GM21619 (cell line): ENCODE data around the gene NEGR1.

Experiments
- ATAC-seq: cut with Tn5 transposase; IDR thresholded peaks from one replicate; pipeline ENCODE4 v1.9.1; 2021; ENCODE audit not compliant: unreplicated experiment

NEGR1 gene

GRCh38 chr1:71788113-71788512 lies 494.2 kb downstream of the NEGR1 start:
- no peak for ATAC-seq

GRCh38 chr1:71787699-71788098 lies 494.6 kb downstream of the NEGR1 start:
- no peak for ATAC-seq

- ATAC-seq: no peak
These were observed 496.1 kb downstream of the NEGR1 start for GRCh38 chr1:71786218-71786617.

GRCh38 chr1:71785450-71785849 lies 496.9 kb downstream of the NEGR1 start:
- no peak for ATAC-seq

GRCh38 chr1:71785000-71785399 lies 497.3 kb downstream of the NEGR1 start:
- no peak for ATAC-seq

GRCh38 chr1:71784241-71784640 lies 498.1 kb downstream of the NEGR1 start:
- no peak for ATAC-seq

GRCh38 chr1:71783071-71783470 lies 499.3 kb downstream of the NEGR1 start:
- ATAC-seq: no peak

- ATAC-seq: no peak
These were observed 500.9 kb downstream of the NEGR1 start for GRCh38 chr1:71781450-71781849.

GRCh38 chr1:71780681-71781080 lies 501.7 kb downstream of the NEGR1 start:
- ATAC-seq: no peak

- no peak for ATAC-seq
These were observed 503.4 kb downstream of the NEGR1 start for GRCh38 chr1:71778940-71779339.

- no peak for ATAC-seq
These were observed 505.2 kb downstream of the NEGR1 start for GRCh38 chr1:71777094-71777493.

GRCh38 chr1:71774705-71775104 lies 507.6 kb downstream of the NEGR1 start:
- ATAC-seq: no peak

GRCh38 chr1:71770121-71770520 lies 512.2 kb downstream of the NEGR1 start:
- ATAC-seq: no peak

- no peak for ATAC-seq
These were observed 515.6 kb downstream of the NEGR1 start for GRCh38 chr1:71766748-71767147.

- ATAC-seq: no peak
These were observed 519.7 kb downstream of the NEGR1 start for GRCh38 chr1:71762514-71763255.

GRCh38 chr1:71755441-71755840 lies 526.9 kb downstream of the NEGR1 start:
- no peak for ATAC-seq

- ATAC-seq: no peak
These were observed 528.6 kb downstream of the NEGR1 start for GRCh38 chr1:71753746-71754145.

GRCh38 chr1:71745326-71745725 lies 537.0 kb downstream of the NEGR1 start:
- ATAC-seq: no peak

- ATAC-seq: no peak
These were observed 538.5 kb downstream of the NEGR1 start for GRCh38 chr1:71743862-71744261.

- no peak for ATAC-seq
These were observed 543.4 kb downstream of the NEGR1 start for GRCh38 chr1:71738910-71739309.

GRCh38 chr1:71738256-71738655 lies 544.1 kb downstream of the NEGR1 start:
- no peak for ATAC-seq

- no peak for ATAC-seq
These were observed 544.6 kb downstream of the NEGR1 start for GRCh38 chr1:71737768-71738167.

GRCh38 chr1:71733121-71733520 lies 549.2 kb downstream of the NEGR1 start:
- ATAC-seq: no peak
